ENCODE measurements around the gene WDR7. TPM values are rescaled to one million over a fixed set of nuclear protein-coding genes. Genes with fewer than 3 reads are reported as not detected.
A peak's percentile ranks its signal among the peaks of the same experiment; 100 is the strongest.

WDR7 gene
- total and polyA plus RNA-seq, 9 of the 15 experiments (the other 6 are each of a cell fraction or from before 2014, with no cell fraction given): 1.4 to 9.4 (median 5.3) TPM

DNA sequence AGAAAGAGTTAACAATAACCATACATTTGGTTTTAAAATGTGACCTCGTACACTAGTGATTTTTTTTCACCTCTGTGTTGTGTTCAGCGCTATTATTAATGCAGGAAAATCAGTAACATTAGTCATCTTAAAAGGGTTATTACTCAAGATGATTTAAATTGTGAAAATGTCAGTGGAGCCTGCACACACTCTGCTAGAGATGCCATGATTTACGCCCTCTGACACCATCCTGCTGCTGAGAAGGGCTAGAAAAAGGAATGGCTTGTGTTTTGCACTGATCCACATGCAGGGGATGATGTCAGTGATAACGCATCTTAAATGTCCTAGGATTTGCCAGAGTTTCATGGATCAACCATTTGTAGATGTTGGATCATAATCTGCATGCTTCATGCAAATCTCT lies 374.4 kb downstream of the WDR7 start:
- WGBS (ENCODE audit: insufficient coverage, low coverage, missing lambda C conversion rate): 24% methylated on average over 4 of the region's 4 CpGs

DNA sequence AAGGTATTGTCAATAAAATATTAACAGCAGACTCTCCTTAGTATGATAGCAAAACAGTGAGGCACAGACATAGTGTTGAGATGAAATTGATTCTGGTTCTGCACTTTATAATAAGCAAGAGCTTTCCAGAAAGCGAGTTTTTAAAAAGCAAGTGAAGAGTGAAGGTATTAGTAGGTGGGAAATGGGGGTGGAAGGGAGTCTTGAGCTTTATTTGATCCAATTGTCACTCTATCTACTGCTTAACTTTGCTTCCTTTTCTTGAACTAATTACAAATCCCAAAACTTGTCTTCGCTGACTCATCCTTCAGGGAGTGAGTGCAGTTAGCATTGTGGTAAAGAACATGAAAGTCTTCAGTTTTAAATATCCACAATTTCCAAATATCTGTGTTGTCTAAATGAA lies 375.2 kb downstream of the WDR7 start:
- DNase-seq (ENCODE audit: extremely low read depth in 1 of 4, low spot score in 3 of 4): no peak
- no peak for ATAC-seq
- WGBS (ENCODE audit: insufficient coverage, low coverage, missing lambda C conversion rate): 46% methylated on average over 2 of the region's 2 CpGs
- H3K4me2 ChIP-seq (ENCODE audit: insufficient read depth, low read length): no peak overlapping the region
- no peaks in the 10 kb centered on the region for H3K9me3 ChIP-seq (replicated peaks; ENCODE audit: control insufficient read depth, insufficient read depth, low read depth, low read length)
- H3K79me2 ChIP-seq (ENCODE audit: control insufficient read depth, insufficient read depth, low read length): no peaks in the 10 kb centered on the region
- no peaks in the 10 kb centered on the region for H4K20me1 ChIP-seq (replicated peaks; ENCODE audit: control insufficient read depth, insufficient read depth, low read length)
- H3K9ac ChIP-seq (ENCODE audit: insufficient read depth in 1 of 2, low read depth in 2 of 2, low read length in 2 of 2): no peak overlapping the region
- no peaks in the 10 kb centered on the region for H3K9me1 ChIP-seq (ENCODE audit: control insufficient read depth, insufficient read depth, low read length)
- intact Hi-C loops (cut with micrococcal nuclease) (no loop called here), in situ Hi-C loops (cut with MboI) (no loop called here)
- ChIA-PET CTCF (ENCODE audit: low intra/inter-chr PET ratio) (no interaction called here), POLR2A (no interaction called here)
- peaks cover 0 to 4% of the 10 kb centered on the region in 2 experiments; a peak in 1 of 5 replicates for H3K4me1 ChIP-seq (replicated peaks in 1 of 2; ENCODE audit: control insufficient read depth in 2 of 2, insufficient read depth in 2 of 2, low read length in 2 of 2)
- H3K4me3 ChIP-seq: no peak overlapping the region
- H3K27me3 ChIP-seq (ENCODE audit: control insufficient read depth in 2 of 2, insufficient read depth in 2 of 2, low read length in 2 of 2): no peaks in the 10 kb centered on the region
- no peaks in the 10 kb centered on the region for H3K36me3 ChIP-seq (ENCODE audit: control insufficient read depth, insufficient read depth, low read length)
- no peak for FAIRE-seq
- H3K27ac ChIP-seq (ENCODE audit: extremely low read depth, low read depth, low read length): no peak overlapping the region
- BruUV-seq (replicated peaks): no TSS peak
- no peak overlapping the region for H2AFZ ChIP-seq (ENCODE audit: low read depth, low read length)
- TF ChIP-seq RNF2 (IDR thresholded peaks at IDR 0.05): no peak
- TF ChIP-seq, protein P1, sequence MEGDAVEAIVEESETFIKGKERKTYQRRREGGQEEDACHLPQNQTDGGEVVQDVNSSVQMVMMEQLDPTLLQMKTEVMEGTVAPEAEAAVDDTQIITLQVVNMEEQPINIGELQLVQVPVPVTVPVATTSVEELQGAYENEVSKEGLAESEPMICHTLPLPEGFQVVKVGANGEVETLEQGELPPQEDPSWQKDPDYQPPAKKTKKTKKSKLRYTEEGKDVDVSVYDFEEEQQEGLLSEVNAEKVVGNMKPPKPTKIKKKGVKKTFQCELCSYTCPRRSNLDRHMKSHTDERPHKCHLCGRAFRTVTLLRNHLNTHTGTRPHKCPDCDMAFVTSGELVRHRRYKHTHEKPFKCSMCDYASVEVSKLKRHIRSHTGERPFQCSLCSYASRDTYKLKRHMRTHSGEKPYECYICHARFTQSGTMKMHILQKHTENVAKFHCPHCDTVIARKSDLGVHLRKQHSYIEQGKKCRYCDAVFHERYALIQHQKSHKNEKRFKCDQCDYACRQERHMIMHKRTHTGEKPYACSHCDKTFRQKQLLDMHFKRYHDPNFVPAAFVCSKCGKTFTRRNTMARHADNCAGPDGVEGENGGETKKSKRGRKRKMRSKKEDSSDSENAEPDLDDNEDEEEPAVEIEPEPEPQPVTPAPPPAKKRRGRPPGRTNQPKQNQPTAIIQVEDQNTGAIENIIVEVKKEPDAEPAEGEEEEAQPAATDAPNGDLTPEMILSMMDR (IDR thresholded peaks at IDR 0.05 in 2 of 3, conservative IDR thresholded peaks at IDR 0.05 in 1 of 3; ENCODE audit: insufficient read depth in 2 of 3, low read depth in 1 of 3, low read length in 3 of 3): no peak
- TF ChIP-seq HMG20B (CRISPR knock-in tag; IDR thresholded peaks at IDR 0.05): no peak
- no peak for TF ChIP-seq CBX3 (IDR thresholded peaks at IDR 0.05; ENCODE audit: borderline replicate concordance in 1 of 2, low read length in 2 of 2)
- no peak for TF ChIP-seq NCOA2 (IDR thresholded peaks at IDR 0.05; ENCODE audit: partially characterized antibody in 2 of 2)
- TF ChIP-seq HMBOX1 (IDR thresholded peaks at IDR 0.05): no peak
- peak; percentile 26; the same call in 1 of the 2 replicates for TF ChIP-seq C11orf30 (IDR thresholded peaks at IDR 0.05; ENCODE audit: low read depth)
- no peak for TF ChIP-seq ETV1 (tag; conservative IDR thresholded peaks at IDR 0.05; ENCODE audit: low read depth)
- TF ChIP-seq, protein P2, sequence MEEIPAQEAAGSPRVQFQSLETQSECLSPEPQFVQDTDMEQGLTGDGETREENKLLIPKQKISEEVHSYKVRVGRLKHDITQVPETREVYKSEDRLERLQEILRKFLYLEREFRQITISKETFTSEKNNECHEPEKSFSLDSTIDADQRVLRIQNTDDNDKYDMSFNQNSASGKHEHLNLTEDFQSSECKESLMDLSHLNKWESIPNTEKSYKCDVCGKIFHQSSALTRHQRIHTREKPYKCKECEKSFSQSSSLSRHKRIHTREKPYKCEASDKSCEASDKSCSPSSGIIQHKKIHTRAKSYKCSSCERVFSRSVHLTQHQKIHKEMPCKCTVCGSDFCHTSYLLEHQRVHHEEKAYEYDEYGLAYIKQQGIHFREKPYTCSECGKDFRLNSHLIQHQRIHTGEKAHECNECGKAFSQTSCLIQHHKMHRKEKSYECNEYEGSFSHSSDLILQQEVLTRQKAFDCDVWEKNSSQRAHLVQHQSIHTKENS (CRISPR knock-in tag; IDR thresholded peaks at IDR 0.05): no peak
- no peak for TF ChIP-seq HEY1 (CRISPR knock-in tag; IDR thresholded peaks at IDR 0.05; ENCODE audit: borderline replicate concordance)
- no peak for TF ChIP-seq MAFG (tag; conservative IDR thresholded peaks at IDR 0.05)
- TF ChIP-seq ETS2 (tag; IDR thresholded peaks at IDR 0.05; ENCODE audit: borderline replicate concordance, poor library complexity, severe bottlenecking): no peak

More for the DNA sequence above, 374.4 kb downstream of the WDR7 start:
- TF ChIP-seq ZNF766 (CRISPR knock-in tag; conservative IDR thresholded peaks at IDR 0.05) (no peak), PTRF (tag; IDR thresholded peaks at IDR 0.05) (no peak)
- ChIA-PET POLR2A (no interaction called here), CTCF (ENCODE audit: low intra/inter-chr PET ratio) (interaction anchor here (0.6 kb wide), 1 partner anchor 11 kb away, joined by 4 read pairs; no protein-coding TSS in a partner anchor)
- Histone ChIP-seq H3K79me2 (ENCODE audit: control insufficient read depth, insufficient read depth, low read length) (no peaks in the 10 kb centered on the region), H3K9me1 (ENCODE audit: control insufficient read depth, insufficient read depth, low read length) (no peaks in the 10 kb centered on the region), H3K4me1 (replicated peaks in 1 of 2; ENCODE audit: control insufficient read depth in 2 of 2, insufficient read depth in 2 of 2, low read length in 2 of 2) (peaks cover 0 to 4% of the 10 kb centered on the region in 2 experiments; a peak in 1 of 5 replicates), H3K4me3 (no peak overlapping the region), H3K9ac (ENCODE audit: insufficient read depth in 1 of 2, low read depth in 2 of 2, low read length in 2 of 2) (no peak overlapping the region), H3K27me3 (ENCODE audit: control insufficient read depth in 2 of 2, insufficient read depth in 2 of 2, low read length in 2 of 2) (no peaks in the 10 kb centered on the region), H2AFZ (ENCODE audit: low read depth, low read length) (no peak overlapping the region), H3K27ac (ENCODE audit: extremely low read depth, low read depth, low read length) (no peak overlapping the region), H3K9me3 (replicated peaks; ENCODE audit: control insufficient read depth, insufficient read depth, low read depth, low read length) (no peaks in the 10 kb centered on the region), H4K20me1 (replicated peaks; ENCODE audit: control insufficient read depth, insufficient read depth, low read length) (no peaks in the 10 kb centered on the region; the same call in 1 of the 2 replicates), H3K36me3 (ENCODE audit: control insufficient read depth, insufficient read depth, low read length) (no peaks in the 10 kb centered on the region), H3K4me2 (ENCODE audit: insufficient read depth, low read length) (no peak overlapping the region)
- BruUV-seq (replicated peaks): no TSS peak
- DNase-seq (ENCODE audit: extremely low read depth in 1 of 4, low spot score in 3 of 4) (no peak), ATAC-seq (no peak), FAIRE-seq (no peak)
- in situ Hi-C loops (cut with MboI) (no loop called here), intact Hi-C loops (cut with micrococcal nuclease) (no loop called here)

All from K562 (cell line).